NCI-H774 (cell line): ENCODE results near the gene CCRL2.
"Not testable (repeated sequence)": the region's sequence is repeated elsewhere in the genome, so short reads cannot be mapped to it uniquely, and the experiment has no call there.

ENCODE experiments used
- DNase-seq: peaks from one replicate; lab custom pipeline; 2025; lab: John Stamatoyannopoulos, UW

CCRL2 gene

DNA sequence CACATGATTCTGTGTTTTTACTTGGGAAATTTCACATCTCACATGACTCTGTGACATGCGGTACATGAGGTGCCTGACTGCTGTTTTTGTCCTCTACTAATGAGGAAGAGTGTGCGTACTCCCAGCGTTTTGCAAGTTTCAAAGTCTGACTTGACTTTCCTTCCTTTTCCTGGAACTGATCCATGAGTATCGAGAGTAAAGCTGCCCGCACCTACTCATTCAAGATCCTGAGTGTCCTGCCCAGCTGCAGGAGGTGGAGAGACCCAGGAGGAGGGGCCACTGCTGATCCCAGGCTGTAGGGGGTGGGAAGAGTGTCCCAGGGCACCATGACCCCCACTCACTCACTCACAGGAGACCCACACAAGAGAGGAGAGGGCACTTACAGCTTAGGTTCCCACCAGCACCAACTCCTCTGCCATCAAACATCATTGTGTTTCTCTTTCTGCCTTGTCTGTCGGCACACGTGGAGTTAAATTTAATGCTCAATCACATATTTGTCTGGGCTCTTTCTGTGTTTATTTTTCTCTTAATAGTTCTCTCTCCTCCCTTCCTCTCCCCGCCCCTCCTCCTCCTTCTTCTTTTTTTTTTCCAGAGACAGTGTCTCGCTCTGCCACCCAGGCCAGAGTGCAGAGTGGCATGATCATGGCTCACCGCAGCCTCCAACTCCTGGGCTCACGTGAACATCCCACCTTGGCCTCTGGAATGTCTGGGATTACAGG, 1.6 kb upstream of the CCRL2 start:
- no peak for DNase-seq

DNA sequence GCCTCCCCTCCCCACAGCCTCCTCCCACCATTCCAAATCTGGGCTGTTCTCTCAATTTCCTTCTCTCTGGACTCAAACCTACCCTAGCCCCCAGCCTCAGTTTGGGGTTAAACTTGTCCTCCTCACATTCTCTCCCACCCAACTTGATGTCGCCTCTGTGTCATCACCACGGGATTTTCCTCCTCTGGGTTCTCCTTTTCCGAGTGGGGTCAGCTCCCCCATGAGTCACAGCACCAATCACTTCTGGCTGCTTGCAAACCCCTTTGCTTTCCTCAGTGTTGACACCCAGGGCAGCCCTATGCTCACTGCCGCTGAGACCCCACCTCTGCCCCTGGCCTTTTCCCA, 644 bp upstream of the CCRL2 start:
- no peak for DNase-seq

DNA sequence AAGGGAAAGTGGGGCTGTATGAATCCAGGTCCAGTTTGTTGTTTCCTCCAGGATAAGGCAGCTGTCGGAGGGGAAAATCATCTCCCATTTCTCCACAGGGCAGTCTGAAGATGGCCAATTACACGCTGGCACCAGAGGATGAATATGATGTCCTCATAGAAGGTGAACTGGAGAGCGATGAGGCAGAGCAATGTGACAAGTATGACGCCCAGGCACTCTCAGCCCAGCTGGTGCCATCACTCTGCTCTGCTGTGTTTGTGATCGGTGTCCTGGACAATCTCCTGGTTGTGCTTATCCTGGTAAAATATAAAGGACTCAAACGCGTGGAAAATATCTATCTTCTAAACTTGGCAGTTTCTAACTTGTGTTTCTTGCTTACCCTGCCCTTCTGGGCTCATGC, 911 bp downstream of the CCRL2 start:
- DNase-seq = no peak

DNA sequence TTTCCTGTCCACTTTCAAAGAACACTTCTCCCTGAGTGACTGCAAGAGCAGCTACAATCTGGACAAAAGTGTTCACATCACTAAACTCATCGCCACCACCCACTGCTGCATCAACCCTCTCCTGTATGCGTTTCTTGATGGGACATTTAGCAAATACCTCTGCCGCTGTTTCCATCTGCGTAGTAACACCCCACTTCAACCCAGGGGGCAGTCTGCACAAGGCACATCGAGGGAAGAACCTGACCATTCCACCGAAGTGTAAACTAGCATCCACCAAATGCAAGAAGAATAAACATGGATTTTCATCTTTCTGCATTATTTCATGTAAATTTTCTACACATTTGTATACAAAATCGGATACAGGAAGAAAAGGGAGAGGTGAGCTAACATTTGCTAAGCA, 1.8 kb downstream of the CCRL2 start:
- DNase-seq = no peak

DNA sequence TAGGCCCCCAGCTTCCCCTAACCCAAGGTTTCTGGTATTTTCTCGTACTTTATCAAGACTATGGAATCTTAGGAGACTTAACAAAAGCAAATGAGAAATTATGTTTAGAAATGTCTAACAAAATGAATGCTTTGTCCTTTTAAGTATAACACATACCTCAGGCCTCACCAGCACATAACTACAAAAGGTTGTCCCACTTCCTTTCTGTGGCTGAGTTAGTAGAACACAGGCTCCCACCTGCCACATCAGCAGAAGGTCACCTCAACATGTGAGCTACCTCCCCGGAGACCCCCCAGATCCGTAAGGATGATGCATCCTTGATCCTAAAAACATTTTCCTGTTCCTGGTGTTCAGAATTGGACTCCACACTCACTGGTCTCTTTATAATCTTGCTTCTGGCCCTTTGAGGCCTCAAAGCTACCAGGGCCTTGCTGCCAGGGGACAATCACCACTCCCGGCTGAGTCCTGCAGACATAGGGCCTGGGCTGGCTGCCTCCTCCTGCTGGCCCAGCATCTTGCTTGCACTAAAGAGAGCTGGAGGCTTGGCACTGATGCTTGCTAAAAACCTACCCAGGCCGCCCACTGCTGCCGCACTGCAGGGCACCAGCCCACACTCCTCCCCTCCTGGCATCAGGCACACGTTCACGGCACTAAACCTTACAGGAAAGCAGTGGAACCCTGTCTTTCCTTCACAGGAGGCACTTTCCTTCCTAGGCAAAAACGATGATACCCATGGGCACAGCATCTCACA, 2.9 kb downstream of the CCRL2 start:
- DNase-seq = no peak

DNA sequence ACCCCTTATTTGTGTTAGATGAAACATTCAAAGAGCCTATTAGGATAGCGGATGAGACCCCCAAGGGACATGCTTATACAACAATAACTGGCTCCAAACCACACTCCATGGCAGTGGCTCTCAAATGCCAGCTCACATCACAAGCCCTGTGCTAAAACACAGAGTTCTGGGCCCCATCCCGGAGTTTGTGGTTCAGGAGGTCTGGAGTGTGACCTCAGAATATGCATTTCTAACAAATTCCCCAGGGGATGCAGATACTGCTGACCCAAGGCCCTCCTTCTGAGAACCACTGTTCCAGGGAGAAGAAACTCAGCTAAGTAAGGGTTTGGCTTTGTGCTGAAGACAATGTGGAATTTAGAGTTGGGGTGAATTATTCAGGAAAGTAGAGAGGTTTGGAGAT, 3.6 kb downstream of the CCRL2 start:
- DNase-seq = no peak

DNA sequence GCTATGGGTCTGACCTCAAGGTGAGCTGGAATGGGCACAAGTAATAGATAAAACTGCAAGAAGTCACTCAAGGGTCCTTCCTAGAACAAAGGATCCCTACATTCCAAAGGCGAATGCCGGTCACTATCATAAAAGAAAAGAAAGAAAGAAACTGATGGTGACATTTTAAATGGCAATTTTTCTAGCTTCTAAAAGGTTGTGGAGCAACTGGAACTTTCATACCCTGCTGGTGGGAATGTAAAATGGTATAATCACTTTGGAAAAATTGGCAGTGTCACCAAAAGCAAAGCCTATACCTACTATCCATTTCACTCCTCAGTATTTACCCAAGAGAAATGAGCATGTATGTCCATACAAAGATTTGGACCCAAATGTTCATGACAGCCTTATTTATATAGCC, 4.2 kb downstream of the CCRL2 start:
- no peak for DNase-seq

DNA sequence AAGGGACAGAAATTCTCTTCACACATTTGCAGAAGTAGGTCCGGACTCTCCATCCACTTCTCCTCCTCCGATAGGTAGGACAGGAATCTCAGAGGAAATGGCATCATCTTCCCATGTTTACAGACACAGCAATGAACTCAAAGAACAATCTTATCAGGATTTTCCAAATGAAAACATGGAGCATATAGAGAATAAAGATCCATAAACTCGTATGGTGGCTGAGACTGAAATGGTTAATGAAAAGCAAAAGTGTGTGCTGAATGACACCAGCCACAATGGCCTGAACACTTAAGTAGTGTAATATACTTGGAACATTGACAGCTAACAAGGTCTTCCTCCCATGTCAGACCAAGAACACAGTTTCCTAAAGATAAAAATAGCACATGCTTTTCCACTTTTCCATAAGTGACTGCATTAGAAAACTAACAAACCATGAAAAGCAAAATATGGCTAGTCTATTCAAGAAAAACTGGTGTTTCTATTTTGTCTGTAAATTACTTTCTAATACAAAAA, 5.8 kb downstream of the CCRL2 start:
- no peak for DNase-seq

DNA sequence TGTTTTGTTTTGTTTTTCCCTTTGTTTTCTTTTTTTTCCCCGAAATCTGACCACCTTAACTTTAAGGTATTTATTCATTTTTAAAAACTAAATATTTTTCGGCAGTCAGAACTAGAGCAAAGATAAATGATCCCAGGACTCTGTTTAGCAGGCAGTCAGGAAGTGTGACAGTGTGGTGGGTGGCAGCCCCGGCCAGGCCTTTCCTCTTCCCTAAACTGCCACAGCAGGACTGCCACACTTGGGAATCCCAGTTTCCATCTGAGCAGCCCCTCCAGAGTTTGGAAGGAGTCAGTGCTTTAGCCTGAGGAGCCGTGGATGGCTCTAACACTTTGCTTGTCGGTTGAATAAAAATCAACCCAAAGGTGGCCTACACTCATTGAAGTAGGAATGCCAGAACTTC, 6.9 kb downstream of the CCRL2 start:
- no peak for DNase-seq

DNA sequence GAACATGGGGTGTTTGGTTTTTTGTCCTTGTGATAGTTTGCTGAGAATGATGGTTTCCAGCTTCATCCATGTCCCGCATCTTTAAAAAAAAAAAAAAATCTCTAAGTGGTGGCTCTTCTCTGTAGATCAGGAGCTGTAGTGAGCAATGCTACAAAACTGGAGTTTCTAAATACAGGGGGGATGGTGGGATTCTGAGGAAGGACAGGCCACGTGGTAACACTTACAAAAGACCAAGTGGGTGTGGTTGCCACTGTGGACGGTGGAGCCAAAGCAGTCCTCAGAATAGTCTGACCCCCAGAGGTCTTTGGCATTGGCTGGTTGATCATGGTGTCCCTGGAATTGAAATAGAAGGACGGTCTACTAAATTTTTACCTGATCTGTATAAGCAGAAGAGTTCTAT, 7.7 kb downstream of the CCRL2 start:
- DNase-seq = no peak

DNA sequence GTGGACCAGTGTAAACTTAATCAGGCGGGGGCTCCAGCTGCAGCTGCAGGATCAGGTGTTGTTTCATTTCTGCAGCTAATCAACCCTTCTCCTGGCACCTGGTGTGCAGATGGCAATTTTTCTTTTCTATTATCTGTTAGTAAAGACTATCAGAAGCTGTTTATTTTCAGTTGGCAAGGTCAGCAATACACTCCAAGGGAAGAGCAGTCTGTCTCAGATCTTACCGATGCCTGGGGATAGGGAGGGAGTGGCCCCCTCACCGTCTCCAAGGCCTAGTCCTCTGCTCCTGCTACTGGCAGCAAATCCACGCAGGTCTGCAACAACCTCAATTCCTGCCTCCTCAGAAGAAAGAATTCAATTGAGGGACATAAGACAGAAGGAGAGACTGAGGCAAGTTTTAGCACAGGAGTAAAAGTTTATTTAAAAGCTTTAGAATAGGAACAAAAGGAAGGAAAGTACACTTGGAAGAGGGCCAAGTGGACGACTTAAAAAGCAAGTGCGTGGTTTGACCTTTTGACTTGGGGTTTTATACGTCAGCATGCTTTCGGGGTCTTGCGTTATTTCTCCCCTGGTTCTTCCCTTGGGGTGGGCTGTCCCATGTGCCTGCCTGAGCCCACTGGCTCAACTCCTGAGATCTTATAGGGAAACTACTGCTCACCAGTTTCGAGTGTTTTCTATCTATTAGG, 9.2 kb downstream of the CCRL2 start:
- peak; percentile 25 for DNase-seq

DNA sequence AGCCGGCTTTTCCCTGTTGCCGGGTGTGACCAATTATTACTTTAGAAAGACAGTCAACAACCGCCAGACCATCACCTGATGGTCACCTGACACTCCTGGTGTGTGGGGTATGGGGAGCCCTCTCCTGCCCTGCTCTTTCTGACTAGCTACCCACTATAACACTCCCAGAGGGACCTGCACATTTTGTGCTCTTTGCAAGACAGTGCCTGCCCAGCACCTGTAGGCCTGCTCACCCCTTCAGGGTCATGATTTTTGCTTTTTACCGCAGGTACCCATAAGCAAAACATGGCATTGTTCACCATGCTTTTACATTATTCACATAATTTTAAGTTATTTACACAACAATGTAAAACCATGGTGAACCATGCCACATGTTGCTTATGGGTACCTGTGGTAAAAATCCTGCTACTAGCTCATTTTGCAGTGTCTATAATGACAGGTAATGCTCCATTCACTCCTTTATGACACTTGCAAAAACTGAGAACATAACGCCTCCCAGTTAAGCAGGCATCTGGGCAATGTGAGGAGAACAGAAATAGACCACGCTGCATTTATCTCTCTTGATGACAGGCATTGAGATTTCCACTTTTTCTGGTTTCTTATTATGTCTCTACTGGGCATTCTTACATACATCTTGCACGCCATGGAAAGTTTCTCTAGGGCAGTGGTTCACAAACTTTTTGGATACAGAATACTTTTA, 9.9 kb downstream of the CCRL2 start:
- no peak for DNase-seq

DNA sequence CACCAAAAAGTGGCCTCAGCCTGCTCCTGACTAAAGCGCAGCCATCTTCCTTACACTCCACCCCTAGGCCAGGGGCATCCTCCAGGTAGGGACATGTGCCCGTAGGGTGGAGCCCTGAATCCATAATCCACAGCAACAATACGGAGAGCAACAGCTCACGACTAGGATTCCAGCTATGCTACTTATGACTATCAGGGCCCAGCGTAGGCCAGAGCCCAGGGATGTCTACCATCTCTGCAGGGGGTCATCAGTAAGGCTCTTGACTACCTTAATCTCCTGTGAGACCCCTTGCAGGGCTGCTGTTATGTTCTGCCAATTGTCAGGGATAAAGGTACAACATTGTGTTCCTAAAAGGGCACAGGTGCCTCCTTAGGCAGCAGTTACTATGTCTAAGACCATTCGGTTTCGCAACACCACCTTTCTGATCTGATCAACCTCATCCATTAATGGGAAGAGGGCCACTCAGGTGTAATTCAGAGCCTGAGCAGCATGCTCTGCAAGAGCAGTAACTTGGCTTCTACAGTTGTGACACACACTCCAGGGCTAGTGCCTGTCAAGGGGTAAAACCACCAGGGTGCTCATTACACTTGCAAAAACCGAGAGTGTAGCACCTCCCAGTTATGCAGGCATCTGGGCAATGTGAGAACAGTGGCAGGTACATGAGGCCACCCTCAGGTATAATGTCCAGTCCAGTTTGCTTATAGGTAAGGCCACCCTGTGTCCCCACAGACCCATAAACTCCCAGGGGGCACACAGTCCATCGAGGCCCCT, 11.0 kb downstream of the CCRL2 start:
- no peak for DNase-seq

DNA sequence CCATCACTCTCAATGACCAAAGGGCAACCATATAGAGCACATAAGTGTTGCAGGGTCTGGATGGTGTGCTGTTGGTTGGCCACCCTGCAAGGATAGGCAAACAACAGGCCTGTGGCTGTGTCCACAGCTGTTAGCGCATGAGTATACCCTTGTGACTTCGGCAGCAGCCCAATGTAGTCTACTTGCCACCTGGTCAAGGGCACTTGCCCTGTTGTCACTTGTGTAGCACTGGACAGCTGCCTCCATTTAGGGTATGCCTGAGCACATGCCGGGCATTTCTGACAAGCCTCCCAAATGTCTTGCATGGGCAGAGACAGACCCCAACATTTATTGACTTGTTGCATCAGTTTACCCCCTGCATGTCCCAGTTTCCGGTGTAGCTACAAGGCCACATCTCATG, 12.8 kb downstream of the CCRL2 start:
- DNase-seq = no peak

DNA sequence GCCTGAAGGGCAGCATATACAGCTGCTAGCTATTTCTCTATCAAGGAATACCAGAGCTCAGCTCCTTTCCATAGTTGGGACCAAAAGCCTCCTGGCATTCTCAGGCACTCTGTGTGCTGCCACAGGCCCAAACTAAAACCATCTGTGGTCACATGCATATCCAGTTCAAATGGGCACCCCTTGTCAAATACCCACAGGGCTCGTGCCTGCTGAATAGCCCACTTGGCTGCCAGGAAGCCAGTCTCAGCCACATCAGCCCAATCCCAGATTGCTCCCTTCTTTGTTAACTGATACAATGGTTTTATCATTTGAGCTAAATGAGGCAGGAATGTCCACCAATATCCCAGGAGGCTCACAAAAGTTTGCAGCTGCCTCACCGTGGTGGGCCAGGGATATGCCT, 13.9 kb downstream of the CCRL2 start:
- no peak for DNase-seq

DNA sequence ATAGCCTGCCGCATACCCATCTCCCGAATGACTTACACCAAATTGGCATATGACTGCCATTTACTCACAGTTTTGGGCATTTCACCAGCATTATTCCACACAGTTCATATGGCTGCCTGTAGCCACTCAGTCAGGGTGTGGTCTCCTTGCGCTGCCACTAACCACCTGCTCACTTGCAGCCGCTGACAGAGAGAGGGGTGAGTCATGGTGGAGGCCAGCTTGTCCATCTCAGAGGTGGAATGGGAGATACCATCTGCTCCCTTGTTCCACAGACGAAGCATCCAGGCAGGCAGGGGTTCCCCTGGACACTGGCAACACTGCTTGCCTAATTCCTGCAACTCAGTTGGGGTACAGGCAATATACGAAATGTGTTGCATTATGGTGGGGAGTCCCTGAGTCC, 15.6 kb downstream of the CCRL2 start:
- no peak for DNase-seq

DNA sequence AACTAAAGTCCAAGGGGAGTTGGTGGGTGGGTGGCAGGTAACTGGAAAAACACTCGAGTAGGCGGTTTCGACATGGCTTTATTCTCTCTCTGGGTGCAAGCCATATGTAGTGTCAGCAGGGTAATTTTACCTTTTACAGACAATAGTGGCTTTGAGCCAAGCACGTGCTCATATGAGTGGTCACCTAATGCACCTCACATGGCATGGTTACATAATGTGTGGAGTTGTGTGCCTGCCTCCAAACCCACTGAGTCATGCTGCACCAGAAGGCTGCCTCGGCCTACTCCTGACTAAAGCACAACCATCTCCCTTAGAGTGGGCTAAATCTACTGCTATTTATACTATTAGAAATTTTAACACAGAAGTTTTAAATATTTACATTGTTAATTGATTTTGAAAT, 16.5 kb downstream of the CCRL2 start:
- DNase-seq = no peak

DNA sequence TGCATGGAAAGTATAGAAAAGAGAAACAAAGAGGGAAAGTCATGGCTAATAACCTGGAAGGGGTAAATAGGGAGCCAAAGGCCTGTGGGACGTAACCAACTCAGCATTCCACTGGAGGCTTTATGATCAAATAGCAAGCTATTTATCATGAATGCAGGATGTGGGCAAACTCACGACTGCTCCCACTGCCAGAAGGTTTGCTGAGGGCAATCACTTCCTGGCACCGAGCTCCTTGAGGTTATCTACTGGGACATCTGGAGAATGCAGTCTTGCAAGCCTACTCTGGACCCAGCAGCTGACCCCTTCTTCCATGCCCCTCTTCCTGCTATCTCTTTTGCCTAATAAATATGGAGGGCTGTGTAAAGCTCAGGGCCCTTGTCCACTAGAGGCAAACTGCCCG, 19.4 kb downstream of the CCRL2 start:
- not testable (repeated sequence) for DNase-seq

DNA sequence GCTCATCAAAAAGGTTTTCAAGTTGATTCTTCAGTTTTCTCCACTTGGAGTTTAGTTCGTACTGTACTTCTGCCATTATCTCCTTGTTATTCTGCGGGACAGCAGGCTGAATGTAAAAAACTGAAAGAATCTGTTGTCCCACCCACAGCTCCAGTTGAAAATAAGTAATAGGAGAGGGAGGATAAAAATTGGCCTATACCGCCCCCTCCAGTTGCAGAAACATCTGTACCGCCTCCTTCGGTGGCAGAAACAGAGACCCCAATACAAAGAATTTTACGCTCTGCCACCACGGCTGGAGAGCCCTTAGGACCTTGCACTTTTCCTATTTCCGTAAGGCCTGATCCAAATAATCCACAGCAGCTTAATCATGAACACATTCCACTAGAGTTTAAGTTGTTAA, 20.3 kb downstream of the CCRL2 start:
- DNase-seq = not testable (repeated sequence)

DNA sequence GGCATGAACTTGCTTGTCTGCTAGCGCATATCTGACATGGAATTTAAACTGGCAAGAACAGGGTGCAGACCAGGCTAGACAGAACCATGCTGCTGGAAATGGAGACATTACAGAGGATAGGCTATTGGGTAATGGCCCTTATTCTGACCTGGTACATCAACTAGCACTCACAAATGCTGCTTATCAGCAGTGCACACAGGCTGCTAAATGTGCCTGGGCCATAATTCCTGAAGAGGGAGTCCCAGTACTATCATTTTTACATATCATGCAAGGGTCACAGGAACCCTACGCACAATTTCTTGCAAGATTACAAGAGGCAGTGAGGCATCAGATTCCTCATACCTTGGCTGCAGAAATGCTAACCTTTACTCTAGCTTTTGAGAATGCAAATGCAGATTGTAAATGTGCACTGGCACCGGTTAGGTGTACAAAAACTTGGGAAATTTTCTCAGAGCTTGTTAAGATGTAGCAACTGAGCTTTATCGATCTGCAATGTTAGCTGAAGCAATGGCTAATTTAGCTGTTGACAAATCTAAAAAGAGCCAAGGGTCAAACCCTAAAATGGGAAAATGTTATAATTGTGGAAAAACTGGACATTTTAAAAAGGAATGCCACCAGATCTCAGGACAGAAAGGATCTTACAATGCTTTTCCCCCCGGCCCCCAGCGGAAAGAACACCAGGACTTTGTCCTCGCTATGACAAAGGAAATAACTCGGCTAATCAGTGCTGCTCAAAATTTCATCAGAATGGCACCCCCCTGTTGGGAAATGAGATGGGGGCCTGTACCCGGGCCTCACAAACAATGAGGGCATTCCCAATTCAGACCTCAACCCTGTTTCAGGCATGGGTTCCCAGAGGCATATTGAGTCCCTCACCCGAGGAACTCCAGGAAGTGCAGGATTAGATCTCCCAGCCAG, 21.1 kb downstream of the CCRL2 start:
- DNase-seq = no peak

DNA sequence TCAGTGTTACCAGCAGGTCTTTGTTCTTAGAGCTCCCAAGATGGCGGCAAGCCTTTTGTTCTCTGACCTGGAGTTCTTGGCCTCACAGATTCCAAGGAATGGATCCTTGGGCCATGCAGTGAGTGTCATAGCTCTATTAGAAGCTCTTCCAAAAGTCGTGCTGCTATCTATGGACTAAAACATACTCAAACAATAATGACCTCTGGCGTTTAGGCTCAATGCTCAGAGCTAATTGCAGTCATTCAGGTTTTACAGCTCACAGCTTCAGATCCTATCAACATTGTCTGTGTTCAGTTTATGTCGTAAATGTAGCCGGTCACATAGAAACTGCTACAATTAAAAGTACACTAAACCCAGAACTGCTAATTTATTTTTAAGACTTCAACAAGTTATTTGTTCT, 22.2 kb downstream of the CCRL2 start:
- no peak for DNase-seq
